ENCODE data around the gene DRICH1. TPM values are rescaled to one million over a fixed set of nuclear protein-coding genes. Genes with fewer than 3 reads are reported as not detected.
"Not testable (repeated sequence)": the region's sequence is repeated elsewhere in the genome, so short reads cannot be mapped to it uniquely, and the experiment has no call there.

DRICH1 gene
- total and polyA plus RNA-seq, 7 donors = 0.50 to 0.83 TPM; not detected in 5

- no peak for DNase-seq
- H3K4me1 ChIP-seq = peaks cover 0 to 15% (median 14%) of the 10 kb centered on the region in 4 donors
- no peak overlapping the region for H3K4me3 ChIP-seq
- intact Hi-C loops (cut with DNase I) = no loop called here
- 91 to 92% methylated on average over 4 of the region's 4 CpGs for WGBS, 2 donors
- no peaks in the 10 kb centered on the region for H3K36me3 ChIP-seq
- no peak overlapping the region for H3K27ac ChIP-seq
- peaks cover 13 to 63% (median 36%) of the 10 kb centered on the region in 3 donors for H3K27me3 ChIP-seq
- no peaks in the 10 kb centered on the region for H3K9me3 ChIP-seq
- TF ChIP-seq POLR2AphosphoS5 (IDR thresholded peaks at IDR 0.05) (no peak), EP300 (IDR thresholded peaks at IDR 0.05) (no peak), POLR2A (IDR thresholded peaks at IDR 0.05) (no peak)
- TF ChIP-seq, protein P1, sequence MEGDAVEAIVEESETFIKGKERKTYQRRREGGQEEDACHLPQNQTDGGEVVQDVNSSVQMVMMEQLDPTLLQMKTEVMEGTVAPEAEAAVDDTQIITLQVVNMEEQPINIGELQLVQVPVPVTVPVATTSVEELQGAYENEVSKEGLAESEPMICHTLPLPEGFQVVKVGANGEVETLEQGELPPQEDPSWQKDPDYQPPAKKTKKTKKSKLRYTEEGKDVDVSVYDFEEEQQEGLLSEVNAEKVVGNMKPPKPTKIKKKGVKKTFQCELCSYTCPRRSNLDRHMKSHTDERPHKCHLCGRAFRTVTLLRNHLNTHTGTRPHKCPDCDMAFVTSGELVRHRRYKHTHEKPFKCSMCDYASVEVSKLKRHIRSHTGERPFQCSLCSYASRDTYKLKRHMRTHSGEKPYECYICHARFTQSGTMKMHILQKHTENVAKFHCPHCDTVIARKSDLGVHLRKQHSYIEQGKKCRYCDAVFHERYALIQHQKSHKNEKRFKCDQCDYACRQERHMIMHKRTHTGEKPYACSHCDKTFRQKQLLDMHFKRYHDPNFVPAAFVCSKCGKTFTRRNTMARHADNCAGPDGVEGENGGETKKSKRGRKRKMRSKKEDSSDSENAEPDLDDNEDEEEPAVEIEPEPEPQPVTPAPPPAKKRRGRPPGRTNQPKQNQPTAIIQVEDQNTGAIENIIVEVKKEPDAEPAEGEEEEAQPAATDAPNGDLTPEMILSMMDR (IDR thresholded peaks at IDR 0.05) = no peak
These were observed 69.9 kb downstream of the DRICH1 start for GRCh38 chr22:23562186-23562585.

DNA sequence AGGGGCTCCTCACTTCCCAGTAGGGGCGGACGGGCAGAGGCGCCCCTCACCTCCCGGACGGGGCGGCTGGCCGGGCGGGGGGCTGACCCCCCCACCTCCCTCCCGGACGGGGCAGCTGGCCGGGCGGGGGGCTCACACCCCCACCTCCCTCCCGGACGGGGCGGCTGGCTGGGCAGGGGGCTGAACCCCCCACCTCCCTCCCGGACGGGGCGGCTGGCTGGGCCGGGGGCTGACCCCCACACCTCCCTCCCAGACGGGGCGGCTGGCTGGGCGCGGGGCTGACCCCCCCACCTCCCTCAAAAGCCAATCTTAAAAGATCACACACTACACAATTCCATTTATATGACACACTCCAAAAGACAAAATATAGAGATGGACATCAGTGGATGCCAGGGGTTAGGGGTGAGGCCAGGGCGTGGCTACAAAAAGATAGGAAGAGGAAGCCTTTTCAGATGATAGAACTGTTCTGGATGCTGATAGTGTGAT is 71.1 kb downstream of the DRICH1 start:
- H3K9me3 ChIP-seq; H3K4me3 ChIP-seq; H3K27ac ChIP-seq; DNase-seq; H3K36me3 ChIP-seq; H3K4me1 ChIP-seq; intact Hi-C loops (cut with DNase I): not testable (repeated sequence)
- 83 to 90% methylated on average over 24 of the region's 24 CpGs for WGBS, 2 donors
- H3K27me3 ChIP-seq = peaks cover 6 to 65% (median 28%) of the 10 kb centered on the region in 3 donors

GRCh38 chr22:23560215-23560614 is 71.9 kb downstream of the DRICH1 start:
- H3K4me3 ChIP-seq; DNase-seq; H3K9me3 ChIP-seq; H3K27ac ChIP-seq; intact Hi-C loops (cut with DNase I); H3K36me3 ChIP-seq; H3K4me1 ChIP-seq: not testable (repeated sequence)
- WGBS, 2 donors = 58 to 64% methylated on average over 1 of the region's 1 CpG
- peaks cover 3 to 64% (median 28%) of the 10 kb centered on the region in 3 donors for H3K27me3 ChIP-seq

Small RNA genes within 50 kb of the gene (small RNA-seq; reads per million reads assigned to genes)
- gene AP000346.3 = 0 reads per million in 3 donors

Other genes starting within 250 kb of the DRICH1 start
- not detected for gene IGLL1, start 52.0 kb downstream of the DRICH1 start, total RNA-seq
- gene IGLL1, start 52.0 kb downstream of the DRICH1 start, polyA plus RNA-seq = not detected
- not detected for gene RGL4, start 58.7 kb upstream of the DRICH1 start, total RNA-seq
- 1 to 10 TPM; 1.8 to 3.2 (median 2.8) TPM for gene RGL4, start 58.7 kb upstream of the DRICH1 start, polyA plus RNA-seq
- 1 to 10 TPM; 2.6 to 5.5 (median 3.0) TPM for gene ZNF70, start 118.8 kb upstream of the DRICH1 start, total RNA-seq
- 1 to 10 TPM in 1 of 3 donors, under 1 TPM in 2; 0.23 to 1.8 (median 0.60) TPM for gene ZNF70, start 118.8 kb upstream of the DRICH1 start, polyA plus RNA-seq
- gene VPREB3, start 122.1 kb upstream of the DRICH1 start, total RNA-seq = not detected
- 10 to 100 TPM in 1 of 3 donors, 1 to 10 TPM in 1, not detected in 1; 2.4 to 65.9 TPM for gene VPREB3, start 122.1 kb upstream of the DRICH1 start, polyA plus RNA-seq
- under 1 TPM in 1 of 4 donors, not detected in 3; 0.36 TPM for gene C22orf15, start 130.7 kb upstream of the DRICH1 start, total RNA-seq
- under 1 TPM in 1 of 3 donors, not detected in 2; 0.45 TPM for gene C22orf15, start 130.7 kb upstream of the DRICH1 start, polyA plus RNA-seq
- 10 to 100 TPM in 3 of 4 donors, 1 to 10 TPM in 1; 5.7 to 51.5 (median 29.1) TPM for gene CHCHD10, start 135.7 kb upstream of the DRICH1 start, total RNA-seq
- 100 to 1,000 TPM; 272 to 336 (median 286) TPM for gene CHCHD10, start 135.7 kb upstream of the DRICH1 start, polyA plus RNA-seq
- 1 to 10 TPM; 4.6 to 9.9 (median 8.6) TPM for gene MMP11, start 140.5 kb upstream of the DRICH1 start, total RNA-seq
- 1 to 10 TPM in 1 of 3 donors, under 1 TPM in 1, not detected in 1; 0.60 to 4.4 TPM for gene MMP11, start 140.5 kb upstream of the DRICH1 start, polyA plus RNA-seq
- gene SMARCB1, start 154.6 kb upstream of the DRICH1 start, total RNA-seq = 10 to 100 TPM; 25.0 to 85.7 (median 45.5) TPM
- 10 to 100 TPM; 39.0 to 70.8 (median 43.9) TPM for gene SMARCB1, start 154.6 kb upstream of the DRICH1 start, polyA plus RNA-seq
- gene DERL3, start 206.7 kb upstream of the DRICH1 start, total RNA-seq = under 1 TPM in 2 of 4 donors, not detected in 2; 0.28 to 0.36 TPM
- gene DERL3, start 206.7 kb upstream of the DRICH1 start, polyA plus RNA-seq = 10 to 100 TPM in 1 of 3 donors, 1 to 10 TPM in 2; 1.8 to 18.3 (median 5.1) TPM
- gene SLC2A11, start 225.6 kb upstream of the DRICH1 start, total RNA-seq = 10 to 100 TPM; 13.8 to 23.5 (median 16.4) TPM
- gene SLC2A11, start 225.6 kb upstream of the DRICH1 start, polyA plus RNA-seq = 10 to 100 TPM in 1 of 3 donors, 1 to 10 TPM in 2; 4.8 to 12.5 (median 5.5) TPM

Data from sigmoid colon (tissue), 7 donors.